ENCODE data around the gene GABRB2.

Gene GABRB2

DNA sequence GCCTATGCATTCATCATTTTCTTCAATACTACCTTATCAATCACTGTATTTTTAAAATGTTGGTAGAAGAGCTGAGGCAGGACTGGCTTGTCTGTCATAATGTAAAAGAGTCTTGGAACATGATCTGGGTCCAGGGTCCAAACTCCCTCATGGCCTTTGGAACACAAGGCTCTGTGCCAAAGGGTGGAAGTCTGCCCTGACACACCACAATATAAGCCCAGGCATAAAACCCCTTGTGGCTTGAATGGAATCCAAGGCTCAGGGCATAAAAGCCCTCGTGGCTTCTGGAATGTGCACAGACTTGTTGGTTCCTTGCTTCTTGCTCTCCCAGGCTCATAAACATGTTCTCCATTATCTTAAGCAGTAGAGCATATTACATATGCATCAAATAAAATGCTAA, 48.0 kb downstream of the GABRB2 start:
- no peak overlapping the region for H3K4me3 ChIP-seq (ENCODE audit: low read length)
- DNase-seq (ENCODE audit: low read depth, low spot score), result no peak

DNA sequence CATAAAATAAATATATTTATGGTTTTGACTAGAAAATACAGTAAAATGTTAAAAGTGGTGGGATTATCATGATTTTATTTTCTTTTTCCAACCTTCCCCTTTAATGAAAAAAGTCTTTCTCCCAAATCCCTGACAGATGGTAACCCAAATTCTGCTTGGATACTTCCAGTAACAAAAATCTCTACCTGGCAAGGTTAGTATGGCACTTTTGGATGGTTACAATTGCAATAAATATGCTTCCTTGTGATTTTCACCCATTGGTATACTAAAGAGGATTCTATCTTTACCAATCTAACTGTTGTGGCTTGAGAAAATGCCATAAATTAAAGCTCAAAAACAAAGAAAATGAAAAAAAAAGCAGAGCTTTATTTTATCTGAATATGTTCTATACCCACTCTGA, 62.8 kb downstream of the GABRB2 start:
- no peak overlapping the region for H3K4me3 ChIP-seq (ENCODE audit: low read length)
- no peak for DNase-seq (ENCODE audit: low read depth, low spot score)

DNA sequence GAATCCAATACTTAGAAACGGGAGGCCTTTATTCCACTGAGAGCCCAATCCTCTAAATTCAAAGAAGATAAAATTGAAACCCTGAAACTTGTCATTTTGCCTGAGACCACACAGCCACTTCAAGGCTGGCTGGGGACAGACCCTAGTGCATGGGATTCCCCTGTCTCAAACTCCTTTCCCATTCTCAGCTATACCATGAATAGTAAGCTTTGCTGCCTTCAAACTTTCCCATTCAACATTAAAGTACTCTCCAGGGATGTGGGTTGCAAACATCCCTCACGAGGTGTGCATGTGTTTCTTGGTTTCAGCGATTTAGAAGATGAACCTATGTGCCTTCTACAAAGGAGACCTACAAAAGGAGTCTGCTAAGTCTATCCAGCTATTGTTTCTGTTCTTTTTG, 64.6 kb downstream of the GABRB2 start:
- no peak for DNase-seq (ENCODE audit: low read depth, low spot score)
- H3K4me3 ChIP-seq (ENCODE audit: low read length), result no peak overlapping the region

DNA sequence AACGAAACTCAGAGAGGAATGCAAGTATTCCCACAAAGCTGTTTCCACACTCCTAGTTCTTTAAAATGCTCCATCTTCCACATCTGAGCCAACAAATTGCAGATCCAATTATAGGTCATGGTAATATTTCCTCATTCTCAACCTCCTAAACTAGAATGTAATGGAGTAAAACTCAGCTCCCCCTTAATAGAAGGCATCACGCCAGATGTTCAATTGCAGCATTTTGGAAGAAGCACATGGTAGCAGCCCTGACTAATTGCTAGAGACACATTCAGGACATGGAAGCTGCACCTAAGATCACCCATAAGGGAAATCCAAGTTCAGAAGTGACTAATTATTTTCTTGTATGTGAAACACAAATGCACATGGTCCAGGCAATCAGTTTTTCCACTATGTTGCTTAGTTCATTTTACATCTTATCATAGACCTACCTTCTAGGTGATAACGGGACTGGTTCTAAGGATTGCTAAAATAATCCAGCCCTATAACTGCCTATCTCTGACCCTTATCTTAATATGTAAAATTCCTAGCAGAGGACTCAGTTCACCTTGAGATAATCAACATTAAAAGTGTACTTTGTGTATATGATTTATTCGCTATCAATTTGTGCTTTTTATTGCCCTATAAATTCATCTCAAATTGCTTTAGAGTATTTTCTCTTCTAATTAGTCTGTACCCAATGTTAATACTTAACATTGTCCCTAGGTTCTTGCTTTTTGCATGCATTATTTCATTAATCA, 75.1 kb downstream of the GABRB2 start:
- DNase-seq (ENCODE audit: low read depth, low spot score), result no peak
- no peak overlapping the region for H3K4me3 ChIP-seq (ENCODE audit: low read length)

DNA sequence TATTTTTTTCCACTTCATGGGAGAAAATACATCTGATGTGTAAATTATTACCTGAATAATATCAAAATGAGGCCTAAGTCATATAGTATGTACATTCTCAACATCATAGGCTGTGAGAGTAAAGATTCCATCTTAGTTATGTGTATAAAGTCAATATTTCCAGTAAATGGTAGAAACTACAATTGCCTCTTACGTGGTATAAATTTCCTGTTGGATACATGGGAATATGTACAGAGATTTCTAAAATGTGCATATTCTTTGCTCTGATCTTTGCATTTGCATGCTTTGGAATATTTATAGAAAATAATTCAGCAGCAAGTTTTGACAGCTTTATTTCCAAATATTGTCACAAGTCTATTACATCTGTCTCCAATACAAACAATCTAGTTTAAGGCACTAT, 78.8 kb downstream of the GABRB2 start:
- no peak for DNase-seq (ENCODE audit: low read depth, low spot score)

DNA sequence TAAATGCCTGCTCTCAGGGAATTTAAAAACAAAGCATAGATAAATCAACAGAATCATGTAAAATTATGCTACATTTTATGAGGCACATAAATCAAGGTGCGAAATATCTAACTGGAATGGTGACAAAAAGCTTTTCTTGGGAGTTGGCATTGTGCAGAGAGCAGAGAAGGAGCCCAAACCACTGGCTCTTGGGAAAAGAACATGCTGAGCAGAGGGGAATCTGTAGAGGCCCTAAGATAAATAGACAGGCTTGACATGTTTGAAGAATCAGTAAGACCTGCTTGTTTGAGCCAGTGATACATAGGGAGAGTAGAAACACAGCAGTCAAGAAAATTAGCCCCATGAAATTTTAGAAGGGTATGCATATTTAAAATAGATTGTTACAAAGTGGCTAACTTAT, 85.8 kb downstream of the GABRB2 start:
- DNase-seq (ENCODE audit: low read depth, low spot score), result no peak
- no peak overlapping the region for H3K4me3 ChIP-seq (ENCODE audit: low read length)

More for the DNA sequence above, 78.8 kb downstream of the GABRB2 start:
- no peak overlapping the region for H3K4me3 ChIP-seq (ENCODE audit: low read length)

DNA sequence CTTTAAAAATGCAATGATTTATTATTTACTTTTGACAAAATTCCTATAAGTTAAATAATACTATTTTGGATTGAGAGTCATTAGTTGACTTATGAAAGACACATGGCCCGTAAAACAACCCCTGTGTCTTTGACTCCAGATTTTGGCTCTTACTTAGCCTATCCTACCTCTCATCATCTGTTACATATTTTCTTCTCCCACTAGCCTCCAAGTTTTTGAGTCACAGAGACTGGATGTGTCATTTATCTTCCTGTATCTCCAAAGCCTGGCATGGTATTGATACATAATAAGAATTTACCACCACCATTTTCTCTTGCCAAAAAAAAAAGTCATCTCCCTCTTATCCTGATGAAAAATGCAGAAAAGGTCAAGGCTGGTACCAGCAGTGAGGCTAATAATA, 99.9 kb downstream of the GABRB2 start:
- DNase-seq (ENCODE audit: low read depth, low spot score), result no peak
- no peak overlapping the region for H3K4me3 ChIP-seq (ENCODE audit: low read length)

DNA sequence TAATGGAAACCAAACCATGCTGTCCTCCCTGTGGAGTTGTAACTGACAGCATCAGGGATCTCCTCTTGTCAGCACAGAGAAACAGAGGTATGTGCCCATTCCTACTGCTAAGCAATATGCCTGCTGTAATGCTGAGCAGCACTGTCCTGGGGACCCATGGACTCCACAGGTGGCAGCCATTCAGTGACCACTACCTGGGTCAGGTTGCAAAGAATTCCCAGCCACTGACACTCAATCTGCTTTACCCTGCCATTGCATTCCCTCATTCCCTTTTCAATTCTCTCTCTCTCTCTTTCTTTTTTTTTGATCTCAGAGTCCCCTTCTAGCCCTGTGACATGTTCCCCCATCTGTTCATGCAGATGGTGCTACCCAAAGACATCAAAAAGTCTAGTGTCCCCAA, 104.1 kb downstream of the GABRB2 start:
- no peak for DNase-seq (ENCODE audit: low read depth, low spot score)

DNA sequence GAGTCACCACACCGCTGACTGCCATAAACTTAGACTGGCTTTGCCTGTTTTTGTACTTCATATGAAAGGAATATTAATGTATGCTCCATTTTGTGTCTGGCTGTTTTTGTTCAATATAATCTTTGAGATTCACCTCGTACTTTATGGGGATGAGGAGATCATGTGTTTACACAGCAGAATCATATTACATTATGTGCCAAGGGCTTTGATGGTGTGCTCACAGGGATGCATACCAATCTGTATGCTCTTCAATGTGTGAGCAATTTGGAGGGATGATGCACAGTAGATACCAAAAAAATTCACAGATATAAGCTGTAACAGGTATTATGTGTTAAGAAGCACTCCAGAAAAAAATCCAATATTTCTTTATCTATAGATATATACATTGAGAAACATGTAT, 113.7 kb downstream of the GABRB2 start:
- no peak for DNase-seq (ENCODE audit: low read depth, low spot score)
- H3K4me3 ChIP-seq (ENCODE audit: low read length), result no peak overlapping the region

More for the DNA sequence above, 104.1 kb downstream of the GABRB2 start:
- H3K4me3 ChIP-seq (ENCODE audit: low read length), result no peak overlapping the region

DNA sequence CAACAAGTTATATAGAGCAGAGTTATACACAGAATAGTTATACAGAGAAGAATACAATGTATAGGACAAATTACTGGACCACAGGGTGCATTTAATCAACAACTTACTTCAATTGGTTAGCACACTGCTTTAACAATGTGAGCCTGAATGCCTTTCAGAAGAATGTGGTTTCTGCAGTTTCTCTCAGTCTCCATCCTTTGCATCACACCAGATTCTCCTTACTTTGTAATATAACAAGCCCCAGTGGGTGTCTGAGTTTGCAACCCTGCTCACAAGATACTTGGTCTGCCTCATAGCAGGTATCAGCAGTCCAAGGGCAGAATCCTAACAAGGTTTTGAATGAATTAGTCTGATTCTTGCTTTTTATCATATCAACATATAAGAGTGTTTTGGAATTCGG, 114.6 kb downstream of the GABRB2 start:
- no peak overlapping the region for H3K4me3 ChIP-seq (ENCODE audit: low read length)
- DNase-seq (ENCODE audit: low read depth, low spot score), result no peak

DNA sequence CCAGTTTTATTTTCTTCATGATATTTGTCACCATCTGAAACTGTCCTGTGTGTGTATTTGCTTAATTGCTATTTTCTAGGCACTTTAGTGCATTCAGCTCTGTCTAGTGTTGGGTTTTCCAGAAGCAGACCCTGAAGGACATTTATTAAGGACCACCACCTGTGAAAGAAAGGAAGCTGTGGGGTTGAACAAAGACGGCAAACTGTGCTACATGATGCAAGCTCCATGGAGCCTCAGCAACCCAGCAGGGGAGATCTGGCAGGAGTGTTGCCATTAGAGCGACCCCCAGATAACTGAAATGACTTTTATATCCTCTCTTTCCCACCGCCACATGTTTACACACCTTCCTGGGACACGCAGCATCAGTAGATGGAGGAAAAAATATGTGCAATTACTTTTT, 125.5 kb downstream of the GABRB2 start:
- no peak for DNase-seq (ENCODE audit: low read depth, low spot score)
- H3K4me3 ChIP-seq (ENCODE audit: low read length), result no peak overlapping the region

DNA sequence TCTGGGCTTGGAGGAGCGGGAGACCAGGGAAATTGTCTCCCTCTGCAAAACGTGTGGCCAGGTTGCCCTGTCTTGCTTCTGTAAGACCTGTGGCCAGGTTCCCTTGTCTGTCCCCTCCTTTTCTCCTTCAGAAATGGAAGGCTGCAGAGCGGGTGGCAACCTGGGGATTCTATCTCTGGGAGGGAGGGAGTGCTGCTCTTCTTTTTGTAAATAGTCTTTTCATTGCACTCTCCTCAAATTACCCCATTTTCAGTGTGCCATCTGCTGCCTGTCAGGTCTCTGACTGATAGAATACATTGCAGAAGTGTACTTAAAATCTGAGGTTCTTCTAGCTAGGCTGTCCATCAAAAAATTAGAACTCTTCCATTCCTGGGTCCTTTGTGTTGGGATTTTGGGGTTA, 126.0 kb downstream of the GABRB2 start:
- DNase-seq (ENCODE audit: low read depth, low spot score), result no peak
- no peak overlapping the region for H3K4me3 ChIP-seq (ENCODE audit: low read length)

DNA sequence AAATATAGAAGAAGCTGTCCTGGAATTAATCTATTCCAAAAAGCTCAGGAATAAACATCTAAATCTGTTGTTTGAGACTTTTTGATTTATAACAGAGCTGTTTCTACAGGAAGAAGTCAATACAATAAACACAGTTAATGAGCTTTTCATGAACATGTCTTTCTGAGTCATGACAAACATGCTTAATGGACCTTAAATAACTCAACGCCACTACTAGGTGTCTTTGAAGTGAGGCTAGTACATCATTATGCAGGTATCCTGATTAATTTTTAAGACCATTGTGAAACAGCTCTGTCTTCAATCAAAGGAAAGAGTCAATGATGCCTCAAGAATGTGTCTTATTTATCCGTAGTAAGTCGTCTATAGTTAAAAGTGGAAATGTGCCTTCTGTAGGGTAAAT, 131.6 kb downstream of the GABRB2 start:
- no peak for DNase-seq (ENCODE audit: low read depth, low spot score)
- H3K4me3 ChIP-seq (ENCODE audit: low read length), result no peak overlapping the region

DNA sequence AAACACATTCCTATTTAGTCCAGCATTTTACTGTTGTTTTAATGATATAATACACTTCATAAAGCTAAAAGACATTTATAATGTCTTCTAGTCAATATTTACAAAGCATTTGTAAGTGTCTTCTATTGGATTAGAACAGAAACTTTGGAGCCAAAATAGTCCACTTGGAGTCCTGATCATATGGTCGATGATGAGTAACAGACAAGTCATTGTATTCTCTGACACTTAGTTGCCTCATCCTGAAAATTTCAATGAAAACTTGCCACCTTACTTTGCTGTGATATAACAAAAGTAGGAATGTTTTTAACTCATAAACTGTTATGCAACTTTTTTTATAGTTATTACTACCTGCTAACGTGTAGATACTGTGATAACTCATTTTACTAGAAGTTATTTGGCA, 132.5 kb downstream of the GABRB2 start:
- H3K4me3 ChIP-seq (ENCODE audit: low read length), result no peak overlapping the region
- no peak for DNase-seq (ENCODE audit: low read depth, low spot score)

DNA sequence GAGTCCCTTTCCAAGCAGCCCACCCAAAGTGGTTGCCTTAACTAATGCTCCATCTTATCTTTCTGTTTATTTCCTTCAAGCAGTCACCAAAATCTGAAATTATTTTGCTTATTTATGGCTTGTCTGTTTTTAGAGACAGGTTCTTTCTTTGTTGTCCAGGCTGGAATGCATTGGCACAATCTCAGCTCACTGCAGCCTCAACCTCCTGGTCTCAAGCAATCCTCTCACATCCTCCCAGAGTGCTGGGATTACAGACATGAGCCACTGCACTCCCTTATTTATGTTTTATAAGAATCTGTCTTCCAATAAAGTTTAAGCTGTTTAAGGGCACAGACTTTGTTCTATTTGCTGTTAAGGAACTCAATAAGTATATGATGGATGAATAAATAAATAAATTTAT, 133.7 kb downstream of the GABRB2 start:
- no peak overlapping the region for H3K4me3 ChIP-seq (ENCODE audit: low read length)
- no peak for DNase-seq (ENCODE audit: low read depth, low spot score)

DNA sequence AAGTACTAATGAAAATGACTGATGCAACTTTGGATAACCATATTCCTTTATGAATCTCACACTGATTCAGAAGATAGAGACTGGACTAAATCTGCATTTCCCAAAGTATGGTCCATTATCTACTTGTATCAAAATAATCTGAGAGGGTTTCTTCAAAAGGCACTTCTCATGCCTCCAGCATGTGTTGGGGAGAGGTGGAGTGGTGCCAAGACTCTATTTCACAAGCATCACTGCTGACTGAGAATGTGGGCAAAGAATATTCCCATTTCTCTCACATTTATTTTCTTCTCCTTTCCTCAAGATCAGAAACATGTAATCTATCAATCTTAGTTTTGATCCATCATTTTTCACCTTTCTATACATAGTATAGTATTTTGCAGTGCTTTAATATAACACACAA, 135.4 kb downstream of the GABRB2 start:
- no peak for DNase-seq (ENCODE audit: low read depth, low spot score)
- no peak overlapping the region for H3K4me3 ChIP-seq (ENCODE audit: low read length)

DNA sequence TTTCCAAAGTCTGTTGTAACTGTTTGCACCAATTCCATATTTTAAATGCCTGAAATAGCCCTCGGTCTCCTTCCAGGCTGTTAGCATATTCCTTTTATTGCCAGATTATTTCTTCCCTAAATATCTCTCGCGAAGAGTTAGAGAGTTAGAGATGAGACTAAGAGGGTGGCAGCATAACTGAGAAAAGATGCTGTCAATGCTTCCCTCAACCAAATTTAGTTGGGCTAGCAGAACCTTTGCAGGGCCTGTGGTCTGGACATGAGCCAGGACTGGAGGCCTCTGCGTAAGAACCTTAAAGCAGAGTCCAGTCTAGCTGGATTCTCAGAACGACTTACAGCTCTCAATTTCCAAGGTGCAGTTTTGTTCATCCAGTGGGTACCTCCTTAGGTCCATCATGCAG, 135.9 kb downstream of the GABRB2 start:
- H3K4me3 ChIP-seq (ENCODE audit: low read length), result no peak overlapping the region
- no peak for DNase-seq (ENCODE audit: low read depth, low spot score)

DNA sequence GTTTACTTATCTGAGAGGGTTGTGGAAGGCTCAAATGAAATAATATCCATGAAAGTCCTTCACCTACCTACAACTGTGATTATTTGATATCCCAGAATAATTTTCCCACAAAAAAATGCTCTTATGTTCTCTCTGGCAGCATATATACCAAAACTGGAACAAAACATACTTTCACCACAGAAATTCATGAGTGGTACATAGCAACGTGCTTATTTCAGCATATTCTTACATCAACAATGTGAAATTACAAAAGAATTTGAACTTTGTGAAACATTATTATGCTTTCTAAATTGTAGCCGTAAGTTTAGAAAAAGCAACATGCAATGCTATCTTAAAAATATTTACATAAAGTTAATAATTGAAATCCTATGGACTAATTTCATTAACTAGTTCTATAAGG, 137.1 kb downstream of the GABRB2 start:
- no peak overlapping the region for H3K4me3 ChIP-seq (ENCODE audit: low read length)
- DNase-seq (ENCODE audit: low read depth, low spot score), result no peak

DNA sequence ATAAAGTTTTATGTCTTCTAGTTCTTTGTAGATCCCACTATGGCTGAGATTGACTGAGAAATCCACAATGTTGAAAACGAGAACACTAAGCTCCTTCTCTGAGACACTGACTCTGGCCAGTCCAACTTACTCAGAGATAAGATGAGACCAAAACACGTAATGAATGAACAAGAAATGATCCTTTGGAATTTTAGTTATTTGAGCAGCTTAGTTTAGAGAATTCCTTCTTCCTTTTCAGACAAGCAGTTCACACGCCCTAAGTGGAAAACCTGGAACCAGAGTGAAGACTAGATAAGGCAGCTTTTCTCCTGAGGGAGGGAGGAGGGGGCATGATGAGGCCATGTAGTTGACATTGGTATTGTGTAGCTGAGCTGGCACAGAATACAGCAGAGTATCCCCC, 139.6 kb downstream of the GABRB2 start:
- no peak for DNase-seq (ENCODE audit: low read depth, low spot score)
- H3K4me3 ChIP-seq (ENCODE audit: low read length), result no peak overlapping the region

DNA sequence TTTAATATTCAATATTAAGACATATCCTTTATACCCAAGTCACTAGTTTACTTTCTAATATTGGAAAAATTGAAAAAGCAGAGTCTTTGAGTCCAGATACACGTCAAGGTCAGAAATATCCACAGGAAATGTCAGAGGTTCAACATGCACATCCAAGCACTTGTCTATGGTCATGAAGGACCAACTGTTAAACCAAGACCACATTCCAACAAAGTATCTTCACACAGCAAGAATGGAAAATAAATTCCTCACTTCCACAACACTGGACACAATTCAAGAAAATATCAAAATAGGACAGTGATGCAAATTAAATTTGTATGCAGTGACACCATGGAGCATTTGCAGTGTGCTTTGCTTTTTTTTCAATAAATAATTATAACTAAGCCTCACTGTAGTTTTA, 142.5 kb downstream of the GABRB2 start:
- DNase-seq (ENCODE audit: low read depth, low spot score), result no peak
- no peak overlapping the region for H3K4me3 ChIP-seq (ENCODE audit: low read length)

DNA sequence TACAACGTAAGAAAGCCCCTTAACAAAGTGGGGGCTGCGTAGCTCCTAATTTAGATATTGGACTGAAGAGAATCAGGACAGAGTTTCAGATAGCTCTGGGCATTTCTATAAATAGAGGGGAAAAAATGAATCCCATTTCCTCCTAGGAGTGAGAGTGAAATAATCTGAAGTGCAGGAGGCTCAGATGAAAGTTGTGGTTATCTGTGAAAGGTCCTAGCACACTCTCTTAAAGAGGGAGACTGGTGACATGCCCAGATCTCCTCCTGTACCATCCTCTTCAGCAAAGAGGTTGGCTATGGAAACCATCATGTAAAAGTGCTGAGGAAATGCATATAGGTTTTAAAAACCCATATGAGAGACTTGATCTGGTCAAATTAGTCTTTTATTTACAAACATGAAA, 143.4 kb downstream of the GABRB2 start:
- DNase-seq (ENCODE audit: low read depth, low spot score), result no peak
- no peak overlapping the region for H3K4me3 ChIP-seq (ENCODE audit: low read length)

DNA sequence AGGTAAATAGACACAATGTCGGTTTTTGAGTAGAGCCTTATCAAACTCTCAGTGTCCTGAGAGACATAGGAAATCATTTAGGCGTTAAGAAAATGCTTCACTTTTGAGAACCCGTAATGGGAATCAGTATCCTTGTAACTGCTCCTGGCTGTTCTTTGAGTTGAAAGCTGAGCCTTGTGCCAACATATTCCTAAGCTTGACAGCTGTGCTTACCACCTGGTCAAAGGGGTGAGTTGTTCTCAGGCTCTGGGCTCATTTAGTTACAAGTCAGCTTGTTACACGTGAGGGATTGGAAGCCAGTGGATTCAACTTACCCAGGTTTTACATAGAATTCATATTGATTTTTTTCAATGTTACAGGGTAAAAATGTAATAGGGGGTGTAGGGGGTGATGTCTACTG, 145.9 kb downstream of the GABRB2 start:
- H3K4me3 ChIP-seq (ENCODE audit: low read length), result no peak overlapping the region
- DNase-seq (ENCODE audit: low read depth, low spot score), result no peak

All from Jurkat, Clone E6-1 (cell line).